Activated CD4-positive, alpha-beta T cell treated with anti-CD3 and anti-CD28 coated beads, Interleukin-2, amount 10 ng/mL, durations not matched to agents 7 days and 5 days (primary cell): Measurements from ENCODE around the gene B3GALT5. TPM values are rescaled to one million over a fixed set of nuclear protein-coding genes. Genes with fewer than 3 reads are reported as not detected.

Experiments
- CTCF ChIA-PET: fragments of 350-600 bp; sonication (Branson Sonifier 250); formaldehyde crosslinking; loops from one replicate; lab custom pipeline; 2021; ENCODE audit warnings: antibody characterized with exemption; lab: Charles Lee
- POLR2A ChIA-PET: fragments of 350-600 bp; sonication (Branson Sonifier 250); formaldehyde crosslinking; loops from one replicate; lab custom pipeline; 2021; ENCODE audit warnings: antibody characterized with exemption; lab: Charles Lee
- DNase-seq: peaks from one replicate; pipeline ENCODE4 v3.0.0-alpha.2; 2020
- H3K27ac Mint-ChIP-seq: one replicate; pipeline ENCODE4 v1.8.0; 2021; ENCODE audit warnings: mild to moderate bottlenecking, moderate library complexity, mixed read lengths
- H3K27me3 Mint-ChIP-seq: one replicate; pipeline ENCODE4 v1.8.0; 2021; ENCODE audit warnings: mixed read lengths
- H3K36me3 Mint-ChIP-seq: one replicate; pipeline ENCODE4 v1.8.0; 2021; ENCODE audit warnings: low read depth, mixed read lengths
- H3K4me1 Mint-ChIP-seq: one replicate; pipeline ENCODE4 v1.8.0; 2021; ENCODE audit warnings: mixed read lengths
- H3K4me3 Mint-ChIP-seq: one replicate; pipeline ENCODE4 v1.8.0; 2021; ENCODE audit warnings: mild to moderate bottlenecking, moderate library complexity, mixed read lengths
- H3K9me3 Mint-ChIP-seq: one replicate; pipeline ENCODE4 v1.8.0; 2021; ENCODE audit warnings: mixed read lengths
- total RNA-seq, 2 experiments: library from RNA; stranded (reverse); gene quantifications; one replicate each; pipeline ENCODE4 v1.2.3, GENCODE V29; 2021

Gene B3GALT5
- total RNA-seq, 2 experiments from 2014 or later = not detected

- Mint-ChIP-seq H3K4me1 (no peaks in the 10 kb centered on the region), H3K36me3 (no peaks in the 10 kb centered on the region), H3K4me3 (no peak overlapping the region), H3K9me3 (no peaks in the 10 kb centered on the region), H3K27ac (no peak overlapping the region), H3K27me3 (no peaks in the 10 kb centered on the region)
- DNase-seq = no peak
- POLR2A ChIA-PET = no interaction called here
- CTCF ChIA-PET = no interaction called here
Measured at GRCh38 chr21:39667353-39667891, 54.7 kb downstream of the B3GALT5 start.

GRCh38 chr21:39668369-39668768 is 55.6 kb downstream of the B3GALT5 start:
- H3K4me3 Mint-ChIP-seq = no peak overlapping the region
- ChIA-PET POLR2A (no interaction called here), CTCF (interaction anchor here (1.3 kb wide), 1 partner anchor 11 kb away, joined by 4 read pairs; no protein-coding TSS in a partner anchor)
- no peak for DNase-seq
- H3K27ac Mint-ChIP-seq = no peak overlapping the region
- no peaks in the 10 kb centered on the region for H3K36me3 Mint-ChIP-seq
- no peaks in the 10 kb centered on the region for H3K9me3 Mint-ChIP-seq
- no peaks in the 10 kb centered on the region for H3K4me1 Mint-ChIP-seq
- no peaks in the 10 kb centered on the region for H3K27me3 Mint-ChIP-seq

- ChIA-PET CTCF (interaction anchor here (1.3 kb wide), 1 partner anchor 10 kb away, joined by 4 read pairs; no protein-coding TSS in a partner anchor), POLR2A (no interaction called here)
- H3K27ac Mint-ChIP-seq = no peak overlapping the region
- no peaks in the 10 kb centered on the region for H3K4me1 Mint-ChIP-seq
- no peaks in the 10 kb centered on the region for H3K36me3 Mint-ChIP-seq
- H3K9me3 Mint-ChIP-seq = no peaks in the 10 kb centered on the region
- no peaks in the 10 kb centered on the region for H3K27me3 Mint-ChIP-seq
- DNase-seq = no peak
- no peak overlapping the region for H3K4me3 Mint-ChIP-seq
Measured at GRCh38 chr21:39669485-39669884, 56.7 kb downstream of the B3GALT5 start.

GRCh38 chr21:39669976-39670661 is 57.4 kb downstream of the B3GALT5 start:
- H3K36me3 Mint-ChIP-seq = no peaks in the 10 kb centered on the region
- no peak for DNase-seq
- H3K4me3 Mint-ChIP-seq = no peak overlapping the region
- no peaks in the 10 kb centered on the region for H3K27me3 Mint-ChIP-seq
- ChIA-PET CTCF (no interaction called here), POLR2A (no interaction called here)
- no peak overlapping the region for H3K27ac Mint-ChIP-seq
- H3K9me3 Mint-ChIP-seq = no peaks in the 10 kb centered on the region
- H3K4me1 Mint-ChIP-seq = no peaks in the 10 kb centered on the region

GRCh38 chr21:39670701-39671100 is 58.0 kb downstream of the B3GALT5 start:
- no peaks in the 10 kb centered on the region for H3K27me3 Mint-ChIP-seq

GRCh38 chr21:39671986-39672385 is 59.2 kb downstream of the B3GALT5 start:
- no peak for DNase-seq
- no peak overlapping the region for H3K27ac Mint-ChIP-seq
- CTCF ChIA-PET = no interaction called here
- no peak overlapping the region for H3K4me3 Mint-ChIP-seq
- H3K27me3 Mint-ChIP-seq = no peaks in the 10 kb centered on the region
- no peaks in the 10 kb centered on the region for H3K9me3 Mint-ChIP-seq
- no peaks in the 10 kb centered on the region for H3K4me1 Mint-ChIP-seq
- H3K36me3 Mint-ChIP-seq = no peaks in the 10 kb centered on the region
- POLR2A ChIA-PET = no interaction called here

More at GRCh38 chr21:39670701-39671100, 58.0 kb downstream of the B3GALT5 start:
- ChIA-PET POLR2A (no interaction called here), CTCF (interaction anchor here (0.6 kb wide), 1 partner anchor 701 kb away, joined by 3 read pairs; no protein-coding TSS in a partner anchor)
- no peak for DNase-seq
- H3K27ac Mint-ChIP-seq = no peak overlapping the region
- H3K4me3 Mint-ChIP-seq = no peak overlapping the region
- no peaks in the 10 kb centered on the region for H3K36me3 Mint-ChIP-seq
- no peaks in the 10 kb centered on the region for H3K9me3 Mint-ChIP-seq
- no peaks in the 10 kb centered on the region for H3K4me1 Mint-ChIP-seq

- ChIA-PET POLR2A (no interaction called here), CTCF (interaction anchor here (1.0 kb wide), 1 partner anchor 65 kb away, joined by 3 read pairs; no protein-coding TSS in a partner anchor)
- Mint-ChIP-seq H3K27ac (no peak overlapping the region), H3K4me3 (no peak overlapping the region), H3K4me1 (no peaks in the 10 kb centered on the region), H3K9me3 (no peaks in the 10 kb centered on the region), H3K36me3 (no peaks in the 10 kb centered on the region), H3K27me3 (no peaks in the 10 kb centered on the region)
- no peak for DNase-seq
Measured at GRCh38 chr21:39673163-39673562, 60.4 kb downstream of the B3GALT5 start.

- no peaks in the 10 kb centered on the region for H3K9me3 Mint-ChIP-seq
- ChIA-PET POLR2A (no interaction called here), CTCF (interaction anchor here (1.0 kb wide), 1 partner anchor 65 kb away, joined by 3 read pairs; no protein-coding TSS in a partner anchor)
- no peak overlapping the region for H3K4me3 Mint-ChIP-seq
- no peak overlapping the region for H3K27ac Mint-ChIP-seq
- DNase-seq = no peak
- H3K36me3 Mint-ChIP-seq = no peaks in the 10 kb centered on the region
- H3K27me3 Mint-ChIP-seq = no peaks in the 10 kb centered on the region
- no peaks in the 10 kb centered on the region for H3K4me1 Mint-ChIP-seq
Measured at GRCh38 chr21:39673736-39674135, 61.0 kb downstream of the B3GALT5 start.

- Mint-ChIP-seq H3K36me3 (no peaks in the 10 kb centered on the region), H3K4me3 (no peak overlapping the region), H3K27ac (no peak overlapping the region), H3K27me3 (no peaks in the 10 kb centered on the region), H3K4me1 (no peaks in the 10 kb centered on the region), H3K9me3 (no peaks in the 10 kb centered on the region)
- POLR2A ChIA-PET = no interaction called here
- DNase-seq = no peak
- CTCF ChIA-PET = no interaction called here
Measured at GRCh38 chr21:39674801-39675200, 62.1 kb downstream of the B3GALT5 start.

- no peak for DNase-seq
- Mint-ChIP-seq H3K4me1 (no peaks in the 10 kb centered on the region), H3K9me3 (no peaks in the 10 kb centered on the region), H3K27me3 (no peaks in the 10 kb centered on the region), H3K27ac (no peak overlapping the region), H3K4me3 (no peak overlapping the region), H3K36me3 (no peaks in the 10 kb centered on the region)
- POLR2A ChIA-PET = no interaction called here
- CTCF ChIA-PET = no interaction called here
Measured at GRCh38 chr21:39675590-39675989, 62.9 kb downstream of the B3GALT5 start.

GRCh38 chr21:39675993-39676661 is 63.4 kb downstream of the B3GALT5 start:
- CTCF ChIA-PET = no interaction called here
- H3K4me1 Mint-ChIP-seq = no peaks in the 10 kb centered on the region
- no peaks in the 10 kb centered on the region for H3K36me3 Mint-ChIP-seq
- H3K9me3 Mint-ChIP-seq = no peaks in the 10 kb centered on the region
- POLR2A ChIA-PET = no interaction called here
- H3K27ac Mint-ChIP-seq = no peak overlapping the region
- H3K4me3 Mint-ChIP-seq = no peak overlapping the region
- no peaks in the 10 kb centered on the region for H3K27me3 Mint-ChIP-seq
- no peak for DNase-seq

- Mint-ChIP-seq H3K4me3 (no peak overlapping the region), H3K36me3 (no peaks in the 10 kb centered on the region), H3K27ac (no peak overlapping the region), H3K27me3 (no peaks in the 10 kb centered on the region), H3K9me3 (no peaks in the 10 kb centered on the region), H3K4me1 (no peaks in the 10 kb centered on the region)
- DNase-seq = no peak
- ChIA-PET POLR2A (no interaction called here), CTCF (no interaction called here)
Measured at GRCh38 chr21:39680216-39680615, 67.5 kb downstream of the B3GALT5 start.

- ChIA-PET POLR2A (no interaction called here), CTCF (no interaction called here)
- Mint-ChIP-seq H3K36me3 (no peaks in the 10 kb centered on the region), H3K9me3 (no peaks in the 10 kb centered on the region), H3K4me3 (no peak overlapping the region), H3K4me1 (no peaks in the 10 kb centered on the region), H3K27ac (no peak overlapping the region), H3K27me3 (no peaks in the 10 kb centered on the region)
- DNase-seq = no peak
Measured at GRCh38 chr21:39681257-39681656, 68.5 kb downstream of the B3GALT5 start.
